Measurements from ENCODE around the gene SUPT5H. TPM values are rescaled to one million over a fixed set of nuclear protein-coding genes. Genes with fewer than 3 reads are reported as not detected.
A peak's percentile ranks its signal among the peaks of the same experiment; 100 is the strongest.

Gene SUPT5H
- total and polyA plus RNA-seq, 2 of the 13 experiments (the other 11 are each of a cell fraction or from before 2014, with no cell fraction given): 48.2 to 51.7 TPM

- TF ChIP-seq ELF3 (CRISPR knock-in tag; IDR thresholded peaks at IDR 0.05) (peak; percentile 84), ZBTB21 (CRISPR knock-in tag; IDR thresholded peaks at IDR 0.05) (peak; percentile 19; the same call in 1 of the 2 replicates), XRCC5 (optimal IDR thresholded peaks at IDR 0.05; ENCODE audit: low read length) (no peak), CCDC6 (CRISPR knock-in tag; IDR thresholded peaks at IDR 0.05) (peak; percentile 80; the same call in 1 of the 2 replicates), ZNF713 (CRISPR knock-in tag; IDR thresholded peaks at IDR 0.05) (0 out of 2 replicates have a peak, but pooled peaks have one; percentile 81), PRMT3 (CRISPR knock-in tag; IDR thresholded peaks at IDR 0.05; ENCODE audit: borderline replicate concordance, low read depth) (no peak), ZNF256 (CRISPR knock-in tag; conservative IDR thresholded peaks at IDR 0.05) (no peak; the same call in 1 of the 2 replicates), ZNF318 (CRISPR knock-in tag; IDR thresholded peaks at IDR 0.05) (peak; percentile 88; the same call in 1 of the 2 replicates), ARID5B (CRISPR knock-in tag; IDR thresholded peaks at IDR 0.05) (peak; percentile 50), ZMAT3 (CRISPR knock-in tag; conservative IDR thresholded peaks at IDR 0.05) (peak; percentile 73), ZFY (CRISPR knock-in tag; IDR thresholded peaks at IDR 0.05) (peak; percentile 90), ATF4 (CRISPR knock-in tag; IDR thresholded peaks at IDR 0.05) (peak in 1 of 2 experiments; percentile 74; a peak in 2 of 4 replicates)
These were observed 9.7 kb upstream of the SUPT5H start, which contains the start of gene RPS16 (continued) for GRCh38 chr19:39435499-39436349.
